ENCODE data around the gene JAZF1.
"Not testable (repeated sequence)": the region's sequence is repeated elsewhere in the genome, so short reads cannot be mapped to it uniquely, and the experiment has no call there.

The JAZF1 gene

DNA sequence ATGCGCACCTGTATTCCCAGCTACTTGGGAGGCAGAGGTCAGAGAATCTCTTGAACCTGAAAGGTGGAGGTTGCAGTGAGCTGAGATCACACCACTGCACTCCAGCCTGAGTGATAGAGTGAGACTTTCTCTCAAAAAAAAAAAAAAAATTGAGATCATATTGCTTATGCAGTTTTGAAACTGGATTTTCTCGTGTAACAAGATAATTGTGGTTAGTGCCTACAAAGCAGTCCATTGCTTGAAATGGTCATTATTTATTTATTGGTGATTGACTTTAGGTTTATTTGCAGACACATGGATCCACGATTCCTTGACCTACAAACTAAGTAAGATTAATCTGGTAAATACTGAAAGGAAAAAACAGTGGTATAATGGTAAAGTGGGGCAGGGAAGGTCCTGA is 290.8 kb downstream of the JAZF1 start:
- no peak for DNase-seq (ENCODE audit: low read depth in 1 of 2, low spot score in 1 of 2)

DNA sequence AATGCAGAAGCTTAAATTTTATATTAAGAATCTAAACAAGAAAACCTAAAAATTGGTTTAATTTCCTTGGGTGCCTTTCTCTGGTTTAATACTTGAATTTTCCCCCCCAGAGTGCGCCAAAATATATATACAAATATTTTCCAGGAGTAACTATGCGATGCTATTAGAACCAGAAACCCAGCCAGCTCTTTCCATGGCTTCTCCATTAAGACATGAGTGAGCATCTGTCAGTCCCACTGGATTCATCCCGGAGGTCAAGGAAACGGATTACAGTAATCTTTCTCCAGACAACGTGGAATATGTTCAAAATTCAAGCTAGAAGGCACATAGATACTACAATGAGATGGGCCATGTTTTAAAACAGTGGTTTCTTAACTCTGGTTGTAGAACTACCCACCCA is 291.9 kb downstream of the JAZF1 start:
- no peak for DNase-seq (ENCODE audit: low read depth in 1 of 2, low spot score in 1 of 2)

- not testable (repeated sequence) for DNase-seq (ENCODE audit: low read depth in 1 of 2, low spot score in 1 of 2)
These were observed 293.9 kb downstream of the JAZF1 start for GRCh38 chr7:27886710-27887109.

DNA sequence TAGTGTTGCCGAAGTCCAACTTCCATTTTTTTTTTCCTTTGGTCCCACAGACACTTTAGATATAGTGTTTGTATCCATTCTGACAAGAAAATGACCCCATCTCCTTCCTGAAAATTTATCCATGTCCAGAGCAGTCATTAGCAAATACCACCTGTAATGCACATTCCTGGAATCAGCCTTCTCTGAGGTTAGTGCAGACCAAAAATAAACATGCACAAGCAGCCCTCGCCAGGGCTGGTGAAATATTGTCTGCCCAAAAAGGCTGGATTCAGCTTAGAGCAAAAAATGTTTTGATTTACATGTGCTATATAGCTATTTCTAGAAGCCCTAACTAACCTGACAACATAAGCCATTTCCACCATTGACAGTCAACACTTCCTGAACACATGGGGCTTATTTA is 294.9 kb downstream of the JAZF1 start:
- no peak for DNase-seq (ENCODE audit: low read depth in 1 of 2, low spot score in 1 of 2)

- DNase-seq (ENCODE audit: low read depth in 1 of 2, low spot score in 1 of 2) = no peak
These were observed 296.9 kb downstream of the JAZF1 start for GRCh38 chr7:27883696-27884095.

- DNase-seq (ENCODE audit: low read depth in 1 of 2, low spot score in 1 of 2) = no peak
These were observed 303.8 kb downstream of the JAZF1 start for GRCh38 chr7:27876756-27877155.

- no peak for DNase-seq (ENCODE audit: low read depth in 1 of 2, low spot score in 1 of 2)
These were observed 304.8 kb downstream of the JAZF1 start for GRCh38 chr7:27875832-27876231.

DNA sequence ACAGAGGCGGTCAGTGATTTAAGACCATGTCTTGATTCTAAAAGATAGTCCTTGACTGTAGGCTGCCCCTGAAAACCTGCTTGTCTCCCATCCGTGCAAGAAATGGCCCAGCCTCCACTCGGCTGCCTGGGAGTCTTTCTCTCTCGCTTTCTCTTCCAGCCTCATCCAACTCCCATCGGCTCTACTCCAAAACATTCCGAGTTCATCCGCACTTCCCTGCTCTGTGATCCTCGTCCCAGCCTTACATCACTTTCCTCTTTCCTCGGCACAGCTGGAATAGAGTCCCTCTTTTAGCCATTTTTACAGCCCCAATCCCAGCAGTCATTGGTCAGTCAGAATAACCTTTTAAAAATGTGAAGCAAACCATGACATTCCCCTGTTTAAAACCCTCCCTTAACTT is 305.5 kb downstream of the JAZF1 start:
- no peak for DNase-seq (ENCODE audit: low read depth in 1 of 2, low spot score in 1 of 2)

DNA sequence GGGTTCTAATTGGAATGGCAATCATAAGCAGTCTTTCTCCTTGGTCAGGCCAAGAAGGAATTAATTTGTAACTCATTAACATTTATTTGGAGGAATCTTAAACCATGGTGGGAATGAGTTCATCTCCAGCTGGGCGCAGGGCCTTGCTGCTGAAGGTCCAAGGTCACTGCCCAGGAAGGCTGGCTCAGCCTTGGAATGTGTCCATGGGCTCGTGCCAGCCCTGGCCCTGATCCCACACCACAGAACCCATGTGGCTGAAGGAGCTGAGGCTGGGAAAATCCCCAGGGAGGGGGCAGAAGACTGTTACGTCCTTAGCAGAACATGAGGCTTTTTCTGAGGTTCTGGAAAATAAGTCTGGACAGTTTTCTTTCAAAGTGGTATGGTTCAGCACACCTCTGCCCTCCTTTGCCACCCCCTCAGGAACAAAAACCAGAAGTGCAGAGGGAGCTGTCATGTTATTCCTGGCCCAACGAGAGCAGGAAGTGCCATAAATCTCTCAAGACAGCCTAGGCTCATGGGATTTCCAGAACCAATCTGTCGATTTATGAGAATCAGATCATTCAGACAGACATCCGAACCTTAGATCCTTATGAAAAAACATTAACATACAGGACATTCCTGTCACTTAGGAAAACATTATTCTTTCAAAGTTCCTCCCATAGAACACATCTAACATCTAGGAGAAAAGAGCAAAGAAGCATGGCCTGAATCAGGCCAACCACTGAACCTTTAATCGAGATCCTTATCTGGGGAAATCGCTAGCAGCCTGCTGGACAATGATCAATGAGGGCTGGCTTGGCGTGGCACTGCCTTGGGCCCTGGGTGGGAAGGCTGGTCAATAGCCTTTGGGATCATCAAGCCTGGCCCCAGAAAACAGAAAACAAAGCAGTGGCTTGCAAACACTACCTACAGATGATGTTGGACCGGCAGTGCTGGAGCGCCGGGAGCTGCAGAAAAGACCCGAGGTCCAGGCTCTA is 306.3 kb downstream of the JAZF1 start:
- no peak for DNase-seq (ENCODE audit: low read depth in 1 of 2, low spot score in 1 of 2)

- no peak for DNase-seq (ENCODE audit: low read depth in 1 of 2, low spot score in 1 of 2)
These were observed 308.0 kb downstream of the JAZF1 start for GRCh38 chr7:27872356-27873275.

DNA sequence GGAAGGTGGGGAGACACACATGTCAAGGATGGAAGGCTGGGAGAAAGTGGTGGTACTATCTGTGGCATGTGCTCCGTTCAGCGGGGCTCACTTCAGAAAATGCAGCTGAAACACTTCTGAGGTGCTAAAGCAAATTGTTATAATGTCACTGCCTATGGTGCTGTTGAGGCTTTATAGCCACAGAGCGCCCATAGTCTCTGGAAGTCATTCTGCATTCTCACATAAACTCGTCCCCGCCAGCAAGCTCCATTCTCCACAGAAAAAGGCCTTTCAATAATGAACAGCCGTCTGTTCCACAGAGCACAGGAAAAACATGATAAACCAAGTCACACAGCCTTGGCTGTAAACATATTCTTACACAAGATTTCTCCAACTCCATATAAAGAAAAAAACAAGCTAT is 308.7 kb downstream of the JAZF1 start:
- no peak for DNase-seq (ENCODE audit: low read depth in 1 of 2, low spot score in 1 of 2)

DNA sequence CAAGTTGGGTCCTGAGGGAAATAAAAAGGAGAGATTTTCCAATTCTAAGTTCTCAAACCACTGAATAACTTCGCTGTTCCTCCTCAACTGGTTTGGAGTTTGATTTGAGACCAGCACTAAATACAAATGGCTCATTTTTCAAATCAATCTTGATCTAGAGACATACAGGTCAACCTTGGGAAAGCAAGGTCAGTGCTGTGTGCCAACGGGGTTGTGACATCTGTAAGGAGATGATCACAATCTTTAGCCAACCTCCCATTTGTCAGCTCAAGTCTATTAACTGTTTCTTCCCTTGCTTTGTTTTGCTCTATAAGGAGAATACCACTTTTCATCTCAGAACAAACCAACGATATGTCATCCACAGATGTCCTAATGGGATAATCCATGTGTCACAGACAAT is 309.5 kb downstream of the JAZF1 start:
- DNase-seq (ENCODE audit: low read depth in 1 of 2, low spot score in 1 of 2) = no peak

GRCh38 chr7:27870595-27870994 is 310.0 kb downstream of the JAZF1 start:
- DNase-seq (ENCODE audit: low read depth in 1 of 2, low spot score in 1 of 2) = no peak

GRCh38 chr7:27869056-27869455 is 311.5 kb downstream of the JAZF1 start:
- no peak for DNase-seq (ENCODE audit: low read depth in 1 of 2, low spot score in 1 of 2)

DNA sequence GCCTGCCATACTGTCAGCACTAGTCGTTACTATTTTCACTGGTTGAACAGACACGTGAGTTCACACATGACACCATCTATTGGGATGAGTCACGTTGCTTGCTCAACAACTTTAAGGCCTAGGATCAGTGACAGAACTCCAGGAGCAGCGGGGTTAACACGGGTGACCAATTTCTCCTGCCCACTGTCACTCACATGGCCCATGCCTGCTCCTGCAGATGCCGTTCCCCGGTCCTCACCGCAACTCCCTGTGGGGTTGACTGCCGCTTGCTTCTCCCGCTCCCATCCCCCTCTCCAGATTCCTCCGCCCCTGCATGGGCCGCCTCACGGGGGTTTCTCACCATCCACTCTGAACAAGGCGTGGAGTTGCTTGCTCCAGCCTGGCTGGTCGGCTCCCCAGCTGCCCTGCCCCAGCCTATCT is 312.5 kb downstream of the JAZF1 start:
- DNase-seq (ENCODE audit: low read depth in 1 of 2, low spot score in 1 of 2) = no peak

- DNase-seq (ENCODE audit: low read depth in 1 of 2, low spot score in 1 of 2) = no peak
These were observed 313.5 kb downstream of the JAZF1 start for GRCh38 chr7:27866828-27867672.

DNA sequence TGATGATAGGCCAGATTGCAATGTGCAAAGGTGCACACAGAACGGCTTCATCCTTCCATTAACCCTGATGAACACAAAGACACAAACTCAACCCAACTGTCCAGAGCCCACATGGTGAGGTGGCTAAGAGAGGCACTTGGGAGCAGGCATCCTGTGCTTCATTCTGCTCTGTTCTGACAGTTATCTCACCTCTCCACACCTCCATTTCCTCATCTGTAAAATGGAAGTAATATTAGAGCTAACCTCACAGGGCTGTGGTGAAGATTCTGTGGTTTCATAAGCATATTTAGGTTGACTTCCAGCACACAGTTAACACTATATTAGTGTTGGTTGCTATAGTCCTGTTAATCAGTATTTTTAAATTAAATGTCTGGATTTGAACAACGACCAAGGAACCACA is 314.3 kb downstream of the JAZF1 start:
- DNase-seq (ENCODE audit: low read depth in 1 of 2, low spot score in 1 of 2) = no peak

DNA sequence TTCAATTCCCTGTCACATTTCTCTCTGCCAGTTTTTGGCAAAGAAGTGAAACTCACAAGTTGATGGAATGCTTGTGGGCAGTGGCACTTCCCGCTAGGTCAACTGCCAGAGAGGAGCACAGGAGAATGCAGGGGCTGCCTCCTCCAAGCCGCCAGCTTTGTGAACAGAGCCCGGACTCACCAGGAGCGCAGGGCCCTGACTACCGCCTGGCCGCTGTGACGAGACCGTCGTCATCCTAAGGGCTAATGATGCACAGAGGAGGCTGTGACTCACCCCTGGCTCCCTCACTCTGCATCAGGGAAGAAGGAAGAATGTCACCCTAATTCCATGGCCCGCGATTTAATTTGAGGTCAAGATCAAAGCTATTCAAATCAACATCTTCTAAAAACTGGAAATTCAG is 316.7 kb downstream of the JAZF1 start:
- DNase-seq (ENCODE audit: low read depth in 1 of 2, low spot score in 1 of 2) = no peak

- DNase-seq (ENCODE audit: low read depth in 1 of 2, low spot score in 1 of 2) = no peak
These were observed 318.8 kb downstream of the JAZF1 start for GRCh38 chr7:27861747-27862146.

GRCh38 chr7:27860800-27861199 is 319.8 kb downstream of the JAZF1 start:
- no peak for DNase-seq (ENCODE audit: low read depth in 1 of 2, low spot score in 1 of 2)
